ENCODE measurements around the gene TTC31.

TTC31 gene

GRCh38 chr2:74497777-74498499 lies 15.1 kb downstream of the TTC31 start:
- Histone ChIP-seq H3K4me3 (ENCODE audit: low read length in 2 of 2) (peak overlapping the region; percentile 41 to 74), H3K4ac (ENCODE audit: low read length) (peak overlapping the region; percentile 24), H3K23ac (ENCODE audit: low read depth, low read length, poor library complexity) (peak overlapping the region; percentile 99), H2BK120ac (ENCODE audit: low read depth, low read length) (peak overlapping the region; percentile 49), H3K9me3 (replicated peaks in 1 of 2; ENCODE audit: control insufficient read depth in 2 of 2, insufficient read depth in 1 of 2, low read depth in 1 of 2, low read length in 2 of 2) (no peaks in the 10 kb centered on the region), H4K8ac (ENCODE audit: low read depth, low read length) (peak overlapping the region; percentile 66), H2BK5ac (ENCODE audit: low read length) (no peak overlapping the region), H3K18ac (ENCODE audit: low read length) (peak overlapping the region; percentile 88), H3K36me3 (replicated peaks in 1 of 2; ENCODE audit: control insufficient read depth in 2 of 2, insufficient read depth in 2 of 2, low read length in 2 of 2) (peaks cover 7 to 16% of the 10 kb centered on the region in 2 donors), H3K27me3 (ENCODE audit: control insufficient read depth in 3 of 3, insufficient read depth in 3 of 3, low read depth in 1 of 3, low read length in 3 of 3) (peaks cover 52 to 75% (median 69%) of the 10 kb centered on the region in 3 experiments), H3K4me1 (ENCODE audit: control insufficient read depth in 2 of 2, insufficient read depth in 1 of 2, low read depth in 1 of 2, low read length in 2 of 2) (peaks cover 16 to 18% of the 10 kb centered on the region in 2 donors), H4K91ac (ENCODE audit: low read depth, low read length, poor library complexity) (peak overlapping the region; percentile 28), H3K27ac (replicated peaks; ENCODE audit: low read length) (no peak overlapping the region), H3K9ac (ENCODE audit: low read depth, low read length, poor library complexity) (peak overlapping the region; percentile 85), H2BK12ac (ENCODE audit: low read length) (no peak overlapping the region), H2AK5ac (ENCODE audit: low read depth, low read length) (peak overlapping the region; percentile 89), H3K14ac (ENCODE audit: low read length) (peak overlapping the region; percentile 58), H2BK15ac (ENCODE audit: low read length) (peak overlapping the region; percentile 34), H3K4me2 (ENCODE audit: insufficient read depth, low read length, poor library complexity, severe bottlenecking) (peak overlapping the region; percentile 82), H3K79me1 (ENCODE audit: low read depth, low read length) (no peaks in the 10 kb centered on the region), H2AFZ (ENCODE audit: low read length) (peak overlapping the region; percentile 85)
- no CpG with 5 or more reads among the region's 61 CpGs for WGBS, 2 donors (ENCODE audit: extremely low coverage in 2 of 2, insufficient read length in 2 of 2, insufficient replicate concordance in 1 of 2)
- DNase-seq (ENCODE audit: low spot score) = no peak

- no peak overlapping the region for H3K4ac ChIP-seq (ENCODE audit: low read length)
- no peak overlapping the region for H4K8ac ChIP-seq (ENCODE audit: low read depth, low read length)
- no peaks in the 10 kb centered on the region for H3K79me1 ChIP-seq (ENCODE audit: low read depth, low read length)
- no peaks in the 10 kb centered on the region for H3K9me3 ChIP-seq (replicated peaks in 1 of 2; ENCODE audit: control insufficient read depth in 2 of 2, insufficient read depth in 1 of 2, low read depth in 1 of 2, low read length in 2 of 2)
- peak overlapping the region; percentile 49 for H2BK120ac ChIP-seq (ENCODE audit: low read depth, low read length)
- peak overlapping the region; percentile 83 for H3K18ac ChIP-seq (ENCODE audit: low read length)
- H2BK15ac ChIP-seq (ENCODE audit: low read length) = peak overlapping the region; percentile 37
- H3K14ac ChIP-seq (ENCODE audit: low read length) = no peak overlapping the region
- H2BK5ac ChIP-seq (ENCODE audit: low read length) = no peak overlapping the region
- no peak overlapping the region for H2BK12ac ChIP-seq (ENCODE audit: low read length)
- H4K91ac ChIP-seq (ENCODE audit: low read depth, low read length, poor library complexity) = peak overlapping the region; percentile 28
- H3K27ac ChIP-seq (replicated peaks; ENCODE audit: low read length) = no peak overlapping the region
- peaks cover 3 to 9% of the 10 kb centered on the region in 2 donors for H3K36me3 ChIP-seq (replicated peaks in 1 of 2; ENCODE audit: control insufficient read depth in 2 of 2, insufficient read depth in 2 of 2, low read length in 2 of 2)
- peaks cover 16 to 21% of the 10 kb centered on the region in 2 donors for H3K4me1 ChIP-seq (ENCODE audit: control insufficient read depth in 2 of 2, insufficient read depth in 1 of 2, low read depth in 1 of 2, low read length in 2 of 2)
- H3K4me3 ChIP-seq (ENCODE audit: low read length in 2 of 2) = peak overlapping the region; percentile 41 to 64
- peak overlapping the region; percentile 82 for H3K4me2 ChIP-seq (ENCODE audit: insufficient read depth, low read length, poor library complexity, severe bottlenecking)
- no CpG with 5 or more reads among the region's 41 CpGs for WGBS, 2 donors (ENCODE audit: extremely low coverage in 2 of 2, insufficient read length in 2 of 2, insufficient replicate concordance in 1 of 2)
- peak overlapping the region; percentile 89 for H2AK5ac ChIP-seq (ENCODE audit: low read depth, low read length)
- H3K9ac ChIP-seq (ENCODE audit: low read depth, low read length, poor library complexity) = peak overlapping the region; percentile 77
- H3K23ac ChIP-seq (ENCODE audit: low read depth, low read length, poor library complexity) = peak overlapping the region; percentile 99
- no peak for DNase-seq (ENCODE audit: low spot score)
- peak overlapping the region; percentile 85 for H2AFZ ChIP-seq (ENCODE audit: low read length)
- H3K27me3 ChIP-seq (ENCODE audit: control insufficient read depth in 3 of 3, insufficient read depth in 3 of 3, low read depth in 1 of 3, low read length in 3 of 3) = peaks cover 52 to 82% (median 77%) of the 10 kb centered on the region in 3 experiments
Observed at GRCh38 chr2:74498500-74499266, 15.8 kb downstream of the TTC31 start.

GRCh38 chr2:74499267-74499939 lies 16.5 kb downstream of the TTC31 start, which contains the start of gene LBX2:
TSS of gene LBX2 (minus strand) at chr2:74499603. CDS start at chr2:74499537, 66 bp downstream.
- H3K4me1 ChIP-seq (ENCODE audit: control insufficient read depth in 2 of 2, insufficient read depth in 1 of 2, low read depth in 1 of 2, low read length in 2 of 2) = peaks cover 16 to 21% of the 10 kb centered on the region in 2 donors
- H2AFZ ChIP-seq (ENCODE audit: low read length) = peak within 1 kb of the TSS; percentile 85
- H2BK15ac ChIP-seq (ENCODE audit: low read length) = peak within 1 kb of the TSS; percentile 37
- no peak for DNase-seq (ENCODE audit: low spot score)
- H3K18ac ChIP-seq (ENCODE audit: low read length) = peak within 1 kb of the TSS; percentile 83
- H2BK120ac ChIP-seq (ENCODE audit: low read depth, low read length) = peak within 1 kb of the TSS; percentile 49
- no peak within 1 kb of the TSS for H3K4ac ChIP-seq (ENCODE audit: low read length)
- H2BK12ac ChIP-seq (ENCODE audit: low read length) = no peak within 1 kb of the TSS
- H4K8ac ChIP-seq (ENCODE audit: low read depth, low read length) = no peak within 1 kb of the TSS
- peak within 1 kb of the TSS; percentile 99 for H3K23ac ChIP-seq (ENCODE audit: low read depth, low read length, poor library complexity)
- no peak within 1 kb of the TSS for H3K27ac ChIP-seq (replicated peaks; ENCODE audit: low read length)
- no peaks in the 10 kb centered on the region for H3K79me1 ChIP-seq (ENCODE audit: low read depth, low read length)
- WGBS, 2 donors (ENCODE audit: extremely low coverage in 2 of 2, insufficient read length in 2 of 2, insufficient replicate concordance in 1 of 2) = no CpG with 5 or more reads among the region's 65 CpGs
- H3K4me2 ChIP-seq (ENCODE audit: insufficient read depth, low read length, poor library complexity, severe bottlenecking) = peak within 1 kb of the TSS; percentile 82
- peak within 1 kb of the TSS; percentile 28 for H4K91ac ChIP-seq (ENCODE audit: low read depth, low read length, poor library complexity)
- no peaks in the 10 kb centered on the region for H3K9me3 ChIP-seq (replicated peaks in 1 of 2; ENCODE audit: control insufficient read depth in 2 of 2, insufficient read depth in 1 of 2, low read depth in 1 of 2, low read length in 2 of 2)
- peak within 1 kb of the TSS; percentile 89 for H2AK5ac ChIP-seq (ENCODE audit: low read depth, low read length)
- peak within 1 kb of the TSS; percentile 41 to 64 for H3K4me3 ChIP-seq (ENCODE audit: low read length in 2 of 2)
- H3K36me3 ChIP-seq (replicated peaks in 1 of 2; ENCODE audit: control insufficient read depth in 2 of 2, insufficient read depth in 2 of 2, low read length in 2 of 2) = peaks cover 0 to 2% of the 10 kb centered on the region in 2 donors
- H3K9ac ChIP-seq (ENCODE audit: low read depth, low read length, poor library complexity) = peak within 1 kb of the TSS; percentile 61
- peaks cover 57 to 90% (median 83%) of the 10 kb centered on the region in 3 experiments for H3K27me3 ChIP-seq (ENCODE audit: control insufficient read depth in 3 of 3, insufficient read depth in 3 of 3, low read depth in 1 of 3, low read length in 3 of 3)
- no peak within 1 kb of the TSS for H2BK5ac ChIP-seq (ENCODE audit: low read length)
- H3K14ac ChIP-seq (ENCODE audit: low read length) = no peak within 1 kb of the TSS
